GM19463 (cell line): ENCODE measurements around the gene ZG16.
"Not testable (repeated sequence)": the region's sequence is repeated elsewhere in the genome, so short reads cannot be mapped to it uniquely, and the experiment has no call there.

Experiments
- ATAC-seq: cut with Tn5 transposase; IDR thresholded peaks from one replicate; pipeline ENCODE4 v1.9.1; 2021; ENCODE audit warnings: mild to moderate bottlenecking, moderate library complexity; ENCODE audit not compliant: unreplicated experiment

ZG16 gene

GRCh38 chr16:29747947-29748759 lies 29.9 kb upstream of the ZG16 start:
- ATAC-seq = no peak

DNA sequence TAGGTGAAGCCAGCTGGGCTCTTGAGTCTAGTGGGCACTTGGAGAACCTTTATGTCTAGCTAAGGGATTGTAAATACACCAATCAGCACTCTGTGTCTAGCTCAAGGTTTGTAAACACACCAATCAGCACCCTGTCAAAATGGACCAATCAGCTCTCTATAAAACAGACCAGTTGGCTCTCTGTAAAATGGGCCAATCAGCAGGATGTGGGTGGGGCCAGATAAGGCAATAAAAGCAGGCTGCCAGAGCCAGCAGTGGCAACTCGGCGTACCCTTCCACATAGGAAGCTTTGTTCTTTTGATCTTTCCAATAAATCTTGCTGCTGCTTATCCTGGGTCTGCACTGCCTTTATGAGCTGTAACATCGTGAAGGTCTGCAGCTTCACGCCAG lies 29.3 kb upstream of the ZG16 start:
- ATAC-seq = not testable (repeated sequence)

DNA sequence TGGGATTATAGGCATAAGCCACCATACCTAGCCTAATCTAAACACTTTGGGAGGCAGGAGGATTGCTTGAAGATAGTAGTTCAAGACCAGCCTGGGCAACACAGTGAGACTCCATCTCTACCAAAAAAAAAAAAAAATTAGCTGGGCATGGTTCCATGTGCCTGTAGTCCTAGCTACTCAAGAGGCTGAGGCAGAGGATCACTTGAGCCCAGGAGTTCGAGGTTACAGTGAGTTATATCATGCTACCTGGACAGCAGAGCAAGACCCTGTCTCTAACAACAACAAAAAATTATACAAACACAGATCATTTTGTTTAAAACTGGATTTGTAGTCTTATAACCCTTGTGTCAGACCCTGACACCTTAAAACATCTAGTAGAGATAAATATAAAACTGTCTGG lies 24.5 kb upstream of the ZG16 start:
- no peak for ATAC-seq

GRCh38 chr16:29756654-29757053 lies 21.4 kb upstream of the ZG16 start:
- no peak for ATAC-seq

DNA sequence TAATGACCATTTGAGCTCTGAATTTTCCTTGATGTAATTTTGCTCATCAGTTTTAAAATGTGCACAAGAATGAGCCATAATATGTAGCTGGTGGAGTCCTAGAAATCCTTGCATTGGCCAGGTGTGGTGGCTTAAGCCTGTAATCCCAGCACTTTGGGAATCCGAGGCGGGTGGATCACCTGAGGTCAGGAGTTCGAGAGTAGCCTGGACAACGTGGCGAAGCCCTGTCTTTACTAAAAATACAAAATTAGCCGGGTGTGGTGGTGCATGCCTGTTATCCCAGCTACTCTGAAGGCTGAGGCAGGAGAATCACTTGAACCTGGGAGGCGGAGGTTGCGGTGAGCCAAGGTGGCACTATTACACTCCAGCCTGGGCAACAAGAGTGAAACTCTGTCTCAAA lies 21.0 kb upstream of the ZG16 start:
- not testable (repeated sequence) for ATAC-seq

DNA sequence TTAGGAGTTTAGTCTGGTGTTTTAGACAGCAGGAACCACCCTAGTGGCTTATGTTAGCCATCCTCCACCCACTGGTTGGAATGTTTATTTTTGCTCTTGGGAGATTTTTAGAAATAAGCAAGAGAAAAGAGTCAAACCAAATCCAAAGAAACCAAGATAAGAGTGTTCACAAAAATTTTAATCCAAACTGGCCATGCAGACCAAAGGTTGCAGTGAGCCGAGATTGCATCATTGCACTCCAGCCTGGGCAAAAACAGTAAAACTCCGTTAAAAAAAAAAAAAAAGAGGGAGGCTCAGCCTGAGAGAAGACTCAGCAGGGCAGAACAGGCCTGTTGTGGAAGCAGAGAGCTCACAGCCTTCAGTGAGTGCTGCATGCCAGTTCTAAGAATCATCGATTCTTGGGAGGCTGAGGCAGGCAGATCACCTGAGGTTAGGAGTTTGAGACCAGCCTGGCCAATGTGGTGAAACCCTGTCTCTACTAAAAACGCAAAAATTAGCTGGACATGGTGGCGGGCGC lies 20.0 kb upstream of the ZG16 start:
- no peak for ATAC-seq

DNA sequence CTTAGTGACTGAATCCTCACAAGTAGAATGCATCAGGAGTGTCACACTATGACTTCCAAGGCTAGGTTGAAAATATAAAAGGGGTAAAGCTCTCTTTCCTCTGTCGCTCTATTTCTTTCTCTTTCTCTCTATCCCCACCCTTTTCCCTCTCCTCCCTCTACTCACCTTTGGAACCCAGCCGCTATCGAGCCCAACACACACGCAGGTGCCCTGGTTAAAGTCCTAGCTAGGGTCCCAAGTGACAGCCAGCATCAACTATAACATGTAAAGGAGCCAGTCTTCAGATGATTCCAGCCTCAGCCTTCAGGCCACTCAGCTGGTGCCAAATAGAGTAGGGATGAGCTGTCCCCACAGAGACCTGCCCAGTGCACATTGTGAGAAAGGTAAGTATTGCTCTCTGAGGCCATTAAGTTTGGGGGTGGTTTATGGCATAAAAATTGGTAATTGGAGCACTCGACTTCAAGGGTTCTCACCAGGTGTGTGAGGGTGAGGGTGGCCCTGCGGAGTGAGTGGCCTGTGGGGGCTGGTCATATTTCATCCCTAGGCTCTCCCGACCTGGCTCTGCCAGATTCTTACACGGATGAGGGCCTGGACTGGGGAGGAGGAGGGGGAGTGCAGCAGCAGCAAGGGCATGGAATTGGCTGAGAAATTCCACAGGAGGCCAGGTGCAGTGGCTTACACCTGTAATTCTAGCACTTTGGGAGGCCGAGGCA lies 17.3 kb upstream of the ZG16 start:
- no peak for ATAC-seq

- not testable (repeated sequence) for ATAC-seq
These were observed 16.8 kb upstream of the ZG16 start for GRCh38 chr16:29761280-29761651.

GRCh38 chr16:29761882-29762281 lies 16.2 kb upstream of the ZG16 start:
- ATAC-seq = no peak

DNA sequence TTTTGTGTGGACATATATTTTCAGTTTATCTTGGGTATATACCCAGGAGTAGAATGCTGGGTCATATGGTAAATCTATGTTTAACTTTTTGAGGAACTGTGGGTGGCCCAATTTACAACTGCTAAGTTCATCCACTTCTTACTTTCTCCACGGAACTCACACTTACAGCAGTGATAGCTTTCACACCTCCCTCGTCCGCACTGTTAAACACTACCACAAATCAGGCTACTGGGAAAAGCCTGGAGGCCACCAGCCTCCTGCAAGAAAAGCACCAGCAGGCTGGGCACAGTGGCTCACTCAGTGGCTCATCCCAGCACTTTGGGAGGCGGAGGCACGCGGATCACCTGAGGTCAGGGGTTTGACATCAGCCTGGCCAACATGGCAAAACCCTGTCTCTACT lies 14.7 kb upstream of the ZG16 start:
- ATAC-seq = no peak

- no peak for ATAC-seq
These were observed 12.7 kb upstream of the ZG16 start for GRCh38 chr16:29765167-29766032.

DNA sequence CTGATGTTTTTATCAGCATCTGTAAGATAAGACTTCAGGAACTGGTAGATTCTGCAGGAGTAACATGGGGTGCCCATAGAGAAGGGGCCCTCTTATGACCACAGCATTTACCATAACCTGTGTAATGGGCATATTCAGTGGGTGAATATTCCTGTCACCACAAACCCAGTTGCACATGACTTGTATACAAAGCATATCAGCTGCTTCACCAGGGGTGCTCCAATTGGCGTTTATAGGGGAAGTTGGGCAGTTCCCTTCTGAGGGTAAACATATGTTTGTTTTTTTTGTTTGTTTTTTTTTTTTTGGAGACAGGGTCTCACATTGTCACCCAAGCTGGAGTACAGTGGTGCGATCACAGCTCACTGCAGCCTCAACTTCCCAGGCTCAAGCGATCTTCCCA lies 11.5 kb upstream of the ZG16 start:
- ATAC-seq = no peak

DNA sequence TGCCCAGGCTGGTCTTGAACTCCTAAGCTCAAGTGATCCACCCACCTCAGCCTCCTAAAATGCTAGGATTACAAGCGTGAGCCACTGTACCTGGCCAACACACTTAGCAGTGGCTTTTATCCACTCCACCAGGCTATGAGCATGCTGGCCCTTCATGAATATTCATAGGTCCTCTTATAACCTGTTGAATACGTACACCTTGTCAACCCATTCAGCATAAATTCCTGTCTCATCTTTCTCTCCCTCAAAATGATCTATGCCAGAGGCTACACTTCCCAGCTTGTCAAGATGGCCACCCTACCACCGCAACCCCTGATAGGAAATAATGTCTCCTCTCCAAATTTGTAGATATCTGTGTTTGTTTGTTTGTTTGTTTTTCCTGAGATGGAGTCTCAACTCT lies 11.0 kb upstream of the ZG16 start:
- ATAC-seq = no peak

GRCh38 chr16:29769507-29769906 lies 8.5 kb upstream of the ZG16 start:
- no peak for ATAC-seq

DNA sequence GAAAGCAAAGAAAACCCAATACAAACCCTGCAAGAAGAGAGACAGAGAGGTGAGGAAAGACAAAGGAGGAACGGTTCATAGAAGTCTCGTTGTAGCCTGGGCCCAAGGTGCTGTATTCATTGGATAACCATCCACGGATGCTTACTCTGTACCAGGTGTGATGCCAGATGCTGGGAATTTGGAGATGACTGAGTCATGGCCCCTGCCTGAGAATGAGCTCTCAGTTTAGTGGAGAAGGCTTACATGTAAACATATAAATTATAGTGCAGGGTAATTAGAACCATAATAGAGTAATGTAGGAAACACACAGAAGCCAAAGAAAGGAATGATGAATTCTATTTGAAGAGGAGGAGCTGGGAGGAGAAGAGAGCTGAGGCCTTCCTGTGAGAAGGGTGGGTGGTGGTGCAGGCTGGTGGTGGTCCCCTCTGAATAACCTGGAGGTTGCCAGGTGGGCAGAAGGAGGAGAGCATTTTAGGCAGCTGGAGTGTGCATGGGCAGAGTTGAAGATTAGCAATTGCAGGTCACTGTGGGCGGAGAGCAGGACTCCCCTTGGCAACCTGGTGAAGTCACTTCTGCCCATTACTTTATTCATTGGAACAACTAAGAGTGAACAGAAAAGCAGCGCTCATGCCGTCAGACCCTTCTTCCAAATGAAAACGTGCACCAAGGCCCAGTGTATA lies 7.7 kb upstream of the ZG16 start:
- ATAC-seq = no peak

GRCh38 chr16:29772330-29772729 lies 5.7 kb upstream of the ZG16 start:
- ATAC-seq = not testable (repeated sequence)

DNA sequence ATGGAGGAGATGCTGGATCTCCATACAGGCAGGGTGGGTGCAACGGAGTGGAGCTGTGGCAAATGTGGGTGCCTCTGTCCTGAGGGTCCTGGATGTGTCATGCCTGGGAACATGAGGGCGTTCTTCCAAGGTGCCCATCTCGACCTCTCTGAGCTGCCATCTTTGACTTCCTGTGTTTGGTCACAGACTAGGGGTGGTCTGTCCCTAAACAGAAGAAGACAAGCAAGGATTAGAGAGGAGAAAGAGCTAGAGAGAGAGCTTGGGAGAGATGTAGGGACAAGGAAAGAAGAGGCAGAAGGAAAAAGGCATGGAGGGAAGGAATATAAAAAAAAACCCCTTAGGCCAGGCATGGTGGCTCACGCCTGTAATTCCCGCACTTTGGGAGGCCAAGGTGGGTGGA lies 3.3 kb upstream of the ZG16 start:
- ATAC-seq = no peak

GRCh38 chr16:29775742-29776408 lies 2.2 kb upstream of the ZG16 start:
- ATAC-seq = no peak

DNA sequence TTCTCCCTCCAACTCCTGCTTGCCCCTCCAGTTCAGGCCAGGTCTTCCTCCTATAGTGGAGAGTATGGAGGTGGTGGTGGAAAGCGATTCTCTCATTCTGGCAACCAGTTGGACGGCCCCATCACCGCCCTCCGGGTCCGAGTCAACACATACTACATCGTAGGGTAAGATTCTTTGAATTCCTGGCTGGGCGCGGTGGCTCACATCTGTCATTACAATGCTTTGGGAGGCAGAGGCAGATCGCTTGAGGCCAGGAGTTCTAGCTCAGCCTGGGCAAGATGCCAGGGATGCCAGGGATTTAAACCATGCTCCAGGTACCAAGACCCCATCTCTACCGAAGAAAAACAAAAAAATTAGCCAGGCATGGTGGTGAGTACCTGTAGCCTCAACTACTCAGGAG lies 1.4 kb downstream of the ZG16 start:
- no peak for ATAC-seq
